Measurements from ENCODE around the gene TGFBR1. TPM values are rescaled to one million over a fixed set of nuclear protein-coding genes. Genes with fewer than 3 reads are reported as not detected.

Gene TGFBR1
- total RNA-seq, 1 donor from 2014 or later: 71.3 TPM

DNA sequence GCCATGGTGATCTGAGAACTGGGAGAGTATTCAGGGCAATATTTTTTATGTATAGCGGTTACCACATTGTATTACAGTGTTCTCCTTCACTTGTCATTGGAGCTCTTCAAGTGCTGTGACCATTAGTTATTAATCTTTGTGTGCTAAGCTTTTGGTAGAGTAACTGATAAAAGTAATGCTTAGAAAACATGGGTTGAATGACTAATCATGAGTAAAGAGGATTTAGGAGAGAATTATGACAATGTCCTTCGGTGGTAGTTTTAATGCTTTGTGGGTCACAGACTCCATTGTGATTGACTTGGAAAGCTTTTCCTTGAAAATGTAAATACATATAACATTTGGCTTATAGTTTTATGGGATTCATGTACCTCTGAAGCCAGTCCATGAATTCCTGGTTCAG is 21.4 kb downstream of the TGFBR1 start:
- no peak for DNase-seq (ENCODE audit: low spot score)
- intact Hi-C loops (cut with DNase I): no loop called here
- ATAC-seq: no peak

DNA sequence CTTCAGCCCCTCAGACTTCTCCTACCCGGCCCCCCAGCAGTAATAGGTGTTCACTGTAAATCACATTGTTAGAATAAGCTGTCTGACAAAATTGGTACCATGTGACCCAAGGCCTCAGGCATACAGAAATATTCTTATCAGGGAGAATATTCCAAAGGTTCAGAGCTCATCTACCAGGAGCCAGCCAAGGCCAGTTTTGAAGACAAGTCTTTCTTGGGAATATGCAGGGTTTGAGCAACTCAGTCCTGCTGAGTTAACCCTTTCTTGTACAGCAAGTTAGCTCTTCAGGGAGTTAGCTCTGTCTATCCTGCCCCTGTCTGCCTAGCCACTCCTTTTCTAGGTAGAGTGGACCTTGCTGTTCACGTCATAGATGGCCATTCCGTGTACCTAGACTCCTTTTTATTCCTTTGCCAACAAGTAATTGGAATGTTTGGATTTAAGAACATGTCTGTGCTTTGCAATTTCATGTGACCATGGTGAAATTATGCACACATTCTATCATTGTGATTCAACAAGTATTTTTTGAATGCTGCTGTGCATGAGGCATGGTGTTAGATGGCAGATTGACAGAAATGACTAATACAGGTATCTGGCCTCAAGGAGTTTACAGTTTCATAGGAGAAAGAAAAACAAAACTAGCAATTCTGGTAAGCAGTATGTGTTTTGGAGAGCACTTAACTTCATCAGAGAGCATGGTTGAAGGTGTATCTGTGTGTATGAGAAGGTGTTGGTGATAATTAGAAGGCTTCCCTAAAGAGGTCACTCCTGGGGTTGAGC is 22.6 kb downstream of the TGFBR1 start:
- no peak for ATAC-seq
- intact Hi-C loops (cut with DNase I): no loop called here
- no peak for DNase-seq (ENCODE audit: low spot score)

DNA sequence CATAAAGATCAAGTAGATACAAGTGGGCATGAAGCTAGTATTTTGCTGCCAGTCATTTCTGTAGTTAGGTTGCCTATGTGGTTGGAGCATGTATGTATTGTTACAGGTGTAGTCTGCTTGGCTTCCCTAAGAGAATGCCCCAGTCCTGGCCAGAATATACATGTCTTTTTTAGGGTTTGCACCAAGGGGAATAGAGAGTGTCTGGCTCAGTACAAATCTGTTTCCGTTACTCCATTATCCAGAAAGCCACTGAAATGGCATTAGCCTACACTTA is 23.2 kb downstream of the TGFBR1 start:
- ATAC-seq: no peak
- DNase-seq (ENCODE audit: low spot score): no peak
- intact Hi-C loops (cut with DNase I): no loop called here

DNA sequence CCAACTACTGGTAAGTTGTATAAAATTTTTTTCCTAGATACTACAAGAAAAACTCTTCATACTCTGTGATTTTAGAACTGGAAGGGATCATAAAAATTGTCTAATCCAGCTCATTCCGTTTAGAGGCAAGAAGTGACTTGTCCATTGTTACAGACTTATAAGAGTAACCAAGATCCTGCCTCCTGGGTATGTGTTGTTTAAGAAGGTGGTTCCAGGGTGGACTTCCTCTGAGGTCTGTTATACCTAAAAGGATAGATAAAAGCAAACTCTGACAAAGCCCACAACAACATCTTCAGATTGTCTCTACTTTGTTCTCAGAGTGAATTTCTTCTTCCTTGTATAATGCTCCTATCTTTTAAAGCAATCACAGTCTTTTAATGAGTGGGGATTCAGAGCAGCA is 24.2 kb downstream of the TGFBR1 start:
- intact Hi-C loops (cut with DNase I): no loop called here
- ATAC-seq: no peak
- no peak for DNase-seq (ENCODE audit: low spot score)

DNA sequence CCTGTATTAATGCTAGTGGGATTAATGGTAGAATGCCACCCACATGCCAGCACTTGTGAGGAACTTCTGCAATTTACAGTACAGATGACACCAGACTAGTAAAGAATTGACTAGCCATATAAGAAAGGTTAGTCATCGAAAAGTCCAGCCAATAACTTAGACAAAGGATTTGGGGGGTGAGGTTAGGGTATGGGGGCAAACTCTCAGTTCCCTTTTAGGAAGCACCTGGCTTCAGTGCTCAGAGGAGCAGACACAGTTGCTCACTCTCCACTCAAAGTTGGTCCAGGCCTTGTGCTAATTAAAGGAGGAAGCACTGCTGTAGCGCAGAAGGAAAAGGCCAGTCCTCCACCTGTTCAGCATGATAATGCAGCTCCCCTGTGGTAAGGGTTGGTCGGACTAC is 25.2 kb downstream of the TGFBR1 start:
- intact Hi-C loops (cut with DNase I): no loop called here
- DNase-seq (ENCODE audit: low spot score) (no peak), ATAC-seq (no peak)

DNA sequence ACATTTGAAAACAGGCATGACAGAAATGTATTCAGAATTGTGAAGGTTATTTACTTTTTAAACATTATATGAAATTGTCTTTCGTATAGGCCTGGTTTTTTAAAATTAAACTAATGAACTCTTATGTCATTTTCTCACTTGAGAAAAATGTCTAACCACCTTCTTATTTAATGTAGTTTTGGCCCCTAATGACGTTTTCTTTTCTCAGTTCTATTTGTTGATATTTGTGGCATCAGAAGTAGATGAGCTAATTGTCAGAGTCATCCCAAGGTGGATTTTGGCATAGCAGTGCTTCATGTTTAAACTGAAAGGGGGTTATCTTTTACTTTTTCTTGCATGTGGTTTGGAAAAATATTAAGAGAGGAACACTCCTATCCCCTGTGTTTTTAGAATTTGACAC is 28.2 kb downstream of the TGFBR1 start:
- DNase-seq (ENCODE audit: low spot score) (no peak), ATAC-seq (no peak)
- intact Hi-C loops (cut with DNase I): no loop called here

DNA sequence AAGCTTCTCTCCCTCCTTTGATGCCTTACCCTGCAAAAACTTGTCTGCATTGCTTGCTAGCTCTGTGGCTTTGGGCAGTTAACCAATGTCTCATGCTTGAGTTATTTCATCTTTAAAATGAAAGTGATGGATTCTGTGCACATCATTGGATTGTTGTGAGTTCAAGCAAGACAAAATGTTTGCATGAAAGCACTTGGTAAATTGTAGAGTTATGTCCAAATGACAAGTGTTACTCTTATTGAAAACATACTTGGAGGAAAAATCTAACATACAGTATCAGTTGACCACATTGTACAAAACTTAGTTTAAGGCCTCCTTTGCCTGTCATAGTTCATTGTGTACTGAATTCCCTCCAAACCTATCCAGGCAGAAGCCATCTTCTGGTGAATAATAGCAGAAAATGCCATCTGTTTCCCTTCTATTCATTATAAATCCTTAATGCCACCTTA is 30.0 kb downstream of the TGFBR1 start:
- ATAC-seq: no peak
- no peak for DNase-seq (ENCODE audit: low spot score)
- intact Hi-C loops (cut with DNase I): no loop called here

DNA sequence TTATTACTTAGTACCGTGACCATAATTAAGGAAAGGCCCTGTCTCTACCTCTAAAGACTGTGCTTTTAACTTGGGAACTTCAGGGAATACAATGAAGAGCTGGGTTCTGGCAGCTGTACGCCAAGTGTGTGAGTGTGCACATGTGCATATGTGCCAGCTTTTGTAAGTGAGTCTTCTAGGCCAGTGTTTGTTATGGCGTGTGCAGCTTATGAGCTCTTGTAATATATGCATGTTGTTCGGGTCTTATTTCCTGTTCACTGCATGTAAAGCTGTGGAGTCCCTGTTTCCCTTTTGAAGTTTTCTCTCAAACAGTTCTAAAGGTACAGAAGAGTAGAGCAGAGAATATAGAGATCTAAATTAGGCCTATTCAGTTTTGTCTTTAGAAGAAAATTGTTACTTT is 30.5 kb downstream of the TGFBR1 start:
- DNase-seq (ENCODE audit: low spot score) (no peak), ATAC-seq (no peak)
- intact Hi-C loops (cut with DNase I): no loop called here

DNA sequence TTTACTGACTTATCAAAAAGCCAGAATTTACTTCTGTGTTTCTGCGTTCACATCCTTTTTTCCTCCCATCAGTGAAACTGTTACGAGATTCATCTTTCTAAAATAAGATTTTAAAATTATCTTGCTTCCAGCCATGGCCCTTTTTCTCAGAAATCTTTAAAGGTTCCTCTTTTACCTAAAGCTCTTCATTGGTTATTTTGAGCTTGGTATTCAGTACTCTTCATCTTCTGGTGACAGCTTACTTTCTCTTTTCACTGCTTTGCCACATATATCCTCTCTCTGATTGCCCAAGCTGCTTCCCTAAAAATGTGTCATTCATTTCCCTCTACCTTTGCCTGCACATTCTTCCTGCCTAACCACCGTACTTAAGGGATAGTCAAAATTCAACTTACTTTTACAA is 32.3 kb downstream of the TGFBR1 start:
- intact Hi-C loops (cut with DNase I): no loop called here
- no peak for DNase-seq (ENCODE audit: low spot score)
- peak; percentile 22 for ATAC-seq

DNA sequence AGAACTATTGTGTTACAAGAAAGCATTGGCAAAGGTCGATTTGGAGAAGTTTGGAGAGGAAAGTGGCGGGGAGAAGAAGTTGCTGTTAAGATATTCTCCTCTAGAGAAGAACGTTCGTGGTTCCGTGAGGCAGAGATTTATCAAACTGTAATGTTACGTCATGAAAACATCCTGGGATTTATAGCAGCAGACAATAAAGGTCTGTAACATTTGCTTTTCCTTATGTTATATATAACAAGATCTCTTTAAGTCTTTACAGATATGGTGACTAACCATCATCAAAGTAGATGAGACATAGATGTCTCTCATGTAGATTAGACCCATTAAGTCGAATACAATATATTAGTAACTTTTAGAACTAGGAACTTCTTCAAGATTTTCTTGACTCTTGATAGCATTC is 33.0 kb downstream of the TGFBR1 start:
- DNase-seq (ENCODE audit: low spot score): no peak

DNA sequence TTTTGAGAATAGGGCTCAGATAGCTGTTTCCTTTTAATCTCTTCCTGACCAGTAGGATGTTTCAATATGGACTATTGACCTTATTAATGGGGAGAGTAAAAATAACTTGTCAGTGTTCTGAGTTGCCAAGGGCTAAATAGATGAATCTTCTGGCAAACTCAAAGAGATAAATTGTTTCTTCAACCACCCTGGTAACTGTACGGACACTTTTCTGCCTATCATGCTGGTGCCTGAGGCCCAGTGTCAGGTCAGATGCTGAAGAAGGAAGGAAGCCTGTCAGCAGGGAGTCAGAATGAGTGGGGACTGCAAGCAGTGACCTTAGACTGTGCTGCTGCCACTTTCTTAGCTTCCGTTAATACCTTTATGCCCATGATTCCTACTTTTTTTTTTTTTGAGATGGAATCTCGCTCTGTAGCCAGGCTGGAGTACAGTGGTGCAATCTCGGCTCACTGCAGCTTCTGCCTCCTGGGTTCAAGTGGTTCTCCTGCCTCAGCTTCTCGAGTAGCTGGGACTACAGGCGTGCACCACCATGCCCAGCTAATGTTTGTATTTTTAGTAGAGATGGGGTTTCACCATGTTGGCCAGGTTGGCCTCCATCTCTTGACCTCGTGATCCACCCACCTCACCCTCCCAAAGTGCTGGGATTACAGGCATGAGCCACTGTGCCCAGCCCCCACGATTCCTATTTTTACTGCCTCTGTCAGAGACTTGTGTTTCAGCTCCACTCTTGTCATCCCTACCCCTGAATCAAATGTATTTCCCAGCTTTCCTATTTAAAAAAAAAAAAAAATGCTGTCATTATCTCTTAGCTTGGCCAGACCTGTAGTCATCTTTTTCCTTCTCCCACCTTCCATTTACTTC is 33.7 kb downstream of the TGFBR1 start:
- intact Hi-C loops (cut with DNase I): no loop called here
- ATAC-seq (no peak), DNase-seq (ENCODE audit: low spot score) (no peak)

More for the DNA sequence above, 33.0 kb downstream of the TGFBR1 start:
- intact Hi-C loops (cut with DNase I): no loop called here
- ATAC-seq: no peak

DNA sequence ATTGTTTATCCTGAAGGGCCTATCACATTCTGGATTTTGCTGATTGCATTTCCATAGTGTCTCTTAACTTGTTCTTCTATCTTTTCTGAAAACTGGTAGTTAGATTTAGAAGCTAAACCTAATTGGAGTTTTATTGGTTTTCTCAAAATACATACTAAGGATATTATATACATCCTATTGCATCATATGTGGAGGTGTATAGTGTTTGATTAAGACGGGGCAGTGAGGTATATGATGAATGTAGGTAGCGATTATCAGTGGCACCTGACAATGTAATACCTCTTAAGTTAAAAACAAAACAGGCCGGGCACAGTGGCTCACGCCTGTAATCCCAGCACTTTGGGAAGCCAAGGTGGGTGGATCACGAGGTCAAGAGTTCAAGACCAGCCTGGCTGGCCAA is 35.0 kb downstream of the TGFBR1 start:
- intact Hi-C loops (cut with DNase I): loop anchor here (10.0 kb wide), 1 partner anchor 135 kb away; no protein-coding TSS in a partner anchor
- DNase-seq (ENCODE audit: low spot score): no peak
- ATAC-seq: no peak

DNA sequence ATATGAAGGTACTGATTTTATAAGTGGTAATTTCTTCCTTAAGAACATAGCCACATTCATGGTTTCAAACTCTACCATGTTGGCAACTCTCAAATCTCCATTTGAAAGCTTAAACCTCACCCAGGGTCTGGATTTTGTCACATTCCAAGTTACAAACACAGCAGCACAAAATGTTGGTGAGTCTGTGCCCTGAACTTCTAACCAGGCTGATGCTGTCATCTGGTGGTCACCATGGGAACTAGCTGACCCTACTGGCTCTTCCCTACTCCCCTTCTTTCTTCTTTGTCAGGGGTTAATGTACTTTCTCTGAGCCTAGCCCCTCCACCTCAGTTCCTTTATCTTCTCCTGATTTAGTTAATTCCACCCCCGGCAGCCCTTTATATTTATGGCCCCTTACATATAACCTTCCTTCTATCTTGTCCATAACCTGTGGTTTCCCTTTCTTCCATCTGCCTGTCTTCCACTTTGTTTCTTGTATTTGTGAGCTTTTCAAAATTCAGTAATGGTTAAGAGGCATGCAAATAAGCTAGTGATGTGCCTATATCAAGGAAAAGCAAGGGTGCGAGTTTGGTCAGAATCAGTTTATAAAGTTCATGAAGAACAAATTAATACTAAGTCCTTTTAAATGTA is 35.9 kb downstream of the TGFBR1 start:
- intact Hi-C loops (cut with DNase I): loop anchor here (10.0 kb wide), 1 partner anchor 136 kb away; no protein-coding TSS in a partner anchor
- no peak for DNase-seq (ENCODE audit: low spot score)
- ATAC-seq: peak; percentile 87

DNA sequence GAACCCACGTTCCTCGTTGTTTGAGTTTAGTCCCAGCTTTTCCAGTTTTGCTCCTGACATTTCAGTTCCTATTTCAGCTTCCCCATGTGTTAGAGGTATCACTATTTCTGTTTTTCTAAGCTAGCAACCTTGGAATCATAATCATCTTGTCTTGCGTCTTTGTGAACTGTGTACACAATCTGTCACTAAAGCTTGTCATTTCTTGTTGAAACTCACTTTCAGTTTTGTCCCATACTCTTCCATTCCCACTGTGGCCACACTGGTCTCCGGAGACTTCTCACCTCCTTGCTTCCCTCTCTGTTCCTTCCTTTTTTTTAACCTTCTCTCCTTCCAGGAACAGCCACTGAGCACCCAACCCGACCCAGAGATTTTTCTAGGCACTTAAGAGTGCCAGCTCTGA is 36.9 kb downstream of the TGFBR1 start:
- intact Hi-C loops (cut with DNase I): loop anchor here (10.0 kb wide), 1 partner anchor 137 kb away; no protein-coding TSS in a partner anchor
- DNase-seq (ENCODE audit: low spot score): no peak
- no peak for ATAC-seq

DNA sequence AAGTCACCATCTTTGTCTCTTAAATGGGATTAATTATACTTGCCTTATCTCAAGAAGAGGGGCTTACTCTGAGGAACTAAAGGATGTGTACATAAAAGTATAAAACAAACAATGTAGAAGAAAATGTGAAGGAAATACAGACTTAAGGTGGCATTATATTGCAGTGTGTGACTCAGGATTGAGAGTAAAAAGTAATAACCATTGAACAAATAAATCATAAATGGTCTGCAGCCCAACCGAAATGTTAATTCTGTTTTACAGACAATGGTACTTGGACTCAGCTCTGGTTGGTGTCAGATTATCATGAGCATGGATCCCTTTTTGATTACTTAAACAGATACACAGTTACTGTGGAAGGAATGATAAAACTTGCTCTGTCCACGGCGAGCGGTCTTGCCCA is 37.4 kb downstream of the TGFBR1 start:
- DNase-seq (ENCODE audit: low spot score) (no peak), ATAC-seq (no peak)
- intact Hi-C loops (cut with DNase I): loop anchor here (10.0 kb wide), 1 partner anchor 137 kb away; no protein-coding TSS in a partner anchor

DNA sequence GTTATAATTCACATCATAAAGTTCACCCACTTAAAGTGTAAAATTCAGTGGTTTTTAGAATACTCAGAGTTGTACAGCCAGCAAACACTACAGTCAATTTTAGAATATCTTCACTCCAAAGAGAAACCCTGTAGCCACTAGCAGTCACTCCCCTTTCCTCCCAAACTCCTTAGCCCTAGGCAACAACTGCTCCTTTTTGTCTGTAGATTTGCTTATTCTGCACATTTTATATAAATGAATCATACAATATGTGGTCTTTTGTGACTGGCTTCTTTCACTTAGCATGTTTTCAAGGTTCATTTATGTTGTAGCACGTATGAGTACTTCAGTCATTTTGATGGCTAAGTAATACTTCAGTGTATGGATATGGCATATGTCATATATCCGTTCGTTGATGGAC is 38.7 kb downstream of the TGFBR1 start:
- no peak for ATAC-seq

DNA sequence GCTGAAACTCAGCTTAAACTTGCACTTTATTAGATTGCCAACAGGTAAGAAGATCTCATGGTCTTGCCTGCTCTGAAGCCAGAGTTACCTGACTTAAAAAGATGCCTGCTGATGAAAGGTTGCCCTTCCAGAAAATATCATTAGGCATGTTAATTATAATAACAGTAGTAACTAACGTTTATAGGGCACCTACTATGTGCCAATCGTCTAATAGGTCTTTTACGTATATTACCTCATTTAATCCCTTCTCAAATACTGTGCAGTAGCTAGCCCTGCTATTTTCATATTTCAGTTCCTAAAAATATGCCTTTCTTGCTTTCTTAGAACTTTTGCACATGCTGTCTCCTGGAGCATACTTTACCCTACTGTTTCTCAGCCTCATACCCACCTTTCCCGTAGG is 40.1 kb downstream of the TGFBR1 start:
- DNase-seq (ENCODE audit: low spot score) (no peak), ATAC-seq (no peak)
- intact Hi-C loops (cut with DNase I): loop anchor here (10.0 kb wide), 1 partner anchor 140 kb away; no protein-coding TSS in a partner anchor

More for the DNA sequence above, 38.7 kb downstream of the TGFBR1 start:
- DNase-seq (ENCODE audit: low spot score): no peak
- intact Hi-C loops (cut with DNase I): loop anchor here (10.0 kb wide), 1 partner anchor 139 kb away; no protein-coding TSS in a partner anchor

DNA sequence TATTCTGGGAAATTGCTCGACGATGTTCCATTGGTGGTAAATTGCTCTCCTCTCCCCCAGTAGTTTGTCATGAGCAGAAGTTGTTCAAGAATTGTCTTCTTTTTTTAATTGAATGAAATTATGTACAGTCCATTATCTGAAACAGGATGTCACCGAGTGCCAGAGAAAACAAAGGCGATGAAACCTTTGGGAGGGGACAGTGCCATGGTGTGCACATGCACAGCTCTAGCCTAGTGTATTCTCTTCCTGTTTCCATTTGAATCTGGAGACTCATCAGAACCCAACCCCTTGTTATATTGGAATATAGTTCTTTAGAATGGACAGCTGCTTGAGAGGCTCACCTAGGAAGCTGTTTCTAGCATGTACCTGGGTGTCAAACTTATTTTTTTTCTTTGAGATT is 41.7 kb downstream of the TGFBR1 start:
- intact Hi-C loops (cut with DNase I): loop anchor here (10.0 kb wide), 1 partner anchor 142 kb away; no protein-coding TSS in a partner anchor
- ATAC-seq (no peak), DNase-seq (ENCODE audit: low spot score) (no peak)

DNA sequence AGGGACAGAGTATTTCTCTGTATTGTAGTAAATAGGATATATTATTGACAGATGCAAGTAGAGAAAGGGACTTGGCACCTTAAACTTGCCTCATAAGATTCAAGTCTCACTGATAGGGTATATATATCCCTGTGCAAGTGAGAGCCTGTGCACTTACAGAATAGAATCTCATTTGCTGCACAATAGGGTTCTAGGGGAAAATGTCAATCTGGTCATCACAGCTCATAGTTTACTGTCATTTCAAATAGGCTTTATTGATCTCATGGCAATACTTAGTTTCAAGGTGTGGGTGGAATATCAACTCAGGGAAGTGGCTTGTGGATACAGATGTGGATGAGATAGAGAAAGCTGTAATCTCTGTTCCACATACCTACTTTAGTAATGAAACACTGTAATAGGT is 42.3 kb downstream of the TGFBR1 start:
- intact Hi-C loops (cut with DNase I): loop anchor here (10.0 kb wide), 1 partner anchor 142 kb away; no protein-coding TSS in a partner anchor
- DNase-seq (ENCODE audit: low spot score) (no peak), ATAC-seq (no peak)

Data from sciatic nerve (tissue), 2 donors.